HCT116 (cell line): ENCODE data around the gene OSBPL10. TPM values are rescaled to one million over a fixed set of nuclear protein-coding genes. Genes with fewer than 3 reads are reported as not detected.

Experiments
- ATAC-seq: fragments of 200-7000 bp; cut with Tn5 transposase; 2 replicates; pipeline ENCODE4 v1.9.1; 2020; ENCODE audit warnings: mild to moderate bottlenecking, moderate library complexity
- BruUV-seq: library from RNA; stranded (reverse); fragments of 400-500 nt; replicated peaks from 2 replicates; lab custom pipeline; 2021; lab: Mats Ljungman, UMichigan
- CTCF ChIA-PET: fragments of 300-600 bp; sonication (Branson Sonifier 250); formaldehyde crosslinking; loops from one replicate; lab custom pipeline; 2021; ENCODE audit warnings: antibody characterized with exemption; lab: Charles Lee
- POLR2A ChIA-PET: fragments of 300-600, 350-600 bp; sonication (Branson Sonifier 250); formaldehyde crosslinking; loops from one replicate; lab custom pipeline; 2021; ENCODE audit warnings: antibody characterized with exemption; lab: Charles Lee
- RAD21 ChIA-PET, 2 experiments: fragments of 300-600 bp; sonication (Branson Sonifier 250); formaldehyde crosslinking; loops; one replicate each; lab custom pipeline; 2023; ENCODE audit warnings: low total read pairs in 2 of 2; ENCODE audit not compliant: uncharacterized antibody in 2 of 2, unreplicated experiment in 2 of 2, low non-redundant PET in 1 of 2; lab: Charles Lee
- DNase-seq: peaks from one replicate; pipeline ENCODE4 v3.0.0-alpha.2; 2010; ENCODE audit warnings: low read depth, low spot score
- H2AFZ ChIP-seq: fragments of 200-600 bp; shearing (Covaris generic), sonication (generic); 2 replicates; pipeline ENCODE4 v1.6.1; 2017; ENCODE audit warnings: low read depth, mixed run types, mixed read lengths, antibody characterized with exemption, low read length; ENCODE audit not compliant: poor library complexity, severe bottlenecking
- H3K27ac ChIP-seq: 2 replicates; pipeline ENCODE4 v1.5.1; 2012; ENCODE audit warnings: low read depth, low read length
- H3K27me3 ChIP-seq: fragments of 200-600 bp; sonication (generic); 2 replicates; pipeline ENCODE4 v1.6.1; 2016; ENCODE audit warnings: mixed run types, low read length, mixed read lengths; ENCODE audit not compliant: insufficient read depth
- H3K36me3 ChIP-seq, 2 experiments: fragments of 200-500 bp in 1 of 2; fragments of 200-600 bp in 1 of 2; sonication (Bioruptor generic) in 1 of 2; sonication (generic) in 1 of 2; 2 replicates each; pipeline versions ENCODE4 v1.5.1 to v1.6.1; 2014 to 2016; ENCODE audit warnings: low read length in 2 of 2, inconsistent platforms in 1 of 2, mixed read lengths in 1 of 2, mixed run types in 1 of 2; ENCODE audit not compliant: insufficient read depth in 2 of 2, control insufficient read depth in 1 of 2
- H3K4me1 ChIP-seq, 2 experiments: fragments of 200-600 bp in 1 of 2; sonication (generic) in 1 of 2; 2 replicates each; pipeline versions ENCODE4 v1.5.1 to v1.6.1; 2012 to 2017; ENCODE audit warnings: low read length in 2 of 2, inconsistent platforms in 1 of 2, mild to moderate bottlenecking in 1 of 2, mixed read lengths in 1 of 2, mixed run types in 1 of 2, moderate library complexity in 1 of 2; ENCODE audit not compliant: insufficient read depth in 2 of 2, control insufficient read depth in 1 of 2
- H3K4me2 ChIP-seq: fragments of 200-600 bp; sonication (generic); 2 replicates; pipeline ENCODE4 v1.6.1; 2017; ENCODE audit warnings: mixed run types, low read length, mixed read lengths
- H3K4me3 ChIP-seq, 2 experiments: fragments of 200-600 bp in 1 of 2; sonication (generic) in 1 of 2; replicated peaks in 1 of 2; 2 replicates each; pipeline ENCODE4 v1.5.1; 2011 to 2016; ENCODE audit warnings: low read length in 2 of 2, control low read depth in 1 of 2, low read depth in 1 of 2, mild to moderate bottlenecking in 1 of 2, mixed read lengths in 1 of 2, mixed run types in 1 of 2
- H3K79me2 ChIP-seq: fragments of 200-600 bp; sonication (generic); 2 replicates; pipeline ENCODE4 v1.6.1; 2017; ENCODE audit warnings: mild to moderate bottlenecking, mixed run types, low read length, moderate library complexity, mixed read lengths; ENCODE audit not compliant: insufficient read depth
- H3K9ac ChIP-seq: fragments of 200-600 bp; sonication (generic); 2 replicates; pipeline ENCODE4 v1.6.1; 2016; ENCODE audit warnings: low read length, mixed read lengths
- H3K9me2 ChIP-seq: fragments of 200-600 bp; sonication (generic), shearing (Covaris generic); 2 replicates; pipeline ENCODE4 v1.6.1; 2017; ENCODE audit warnings: mixed run types, mild to moderate bottlenecking, moderate library complexity; ENCODE audit not compliant: insufficient read depth
- H3K9me3 ChIP-seq, 2 experiments: fragments of 200-500 bp in 1 of 2; fragments of 200-600 bp in 1 of 2; sonication (Bioruptor generic) in 1 of 2; sonication (generic) in 1 of 2; 2 replicates each; pipeline ENCODE4 v1.6.1; 2014 to 2017; ENCODE audit warnings: low read length in 2 of 2, mixed read lengths in 2 of 2, inconsistent platforms in 1 of 2, low read depth in 1 of 2, mild to moderate bottlenecking in 1 of 2, mixed run types in 1 of 2, moderate library complexity in 1 of 2; ENCODE audit not compliant: control insufficient read depth in 1 of 2, insufficient read depth in 1 of 2
- H4K20me1 ChIP-seq: fragments of 200-600 bp; sonication (generic), shearing (Covaris generic); 2 replicates; pipeline ENCODE4 v1.6.1; 2017; ENCODE audit warnings: mixed run types, mild to moderate bottlenecking, moderate library complexity; ENCODE audit not compliant: insufficient read depth
- ATF3 ChIP-seq: IDR thresholded peaks from 2 replicates; pipeline ENCODE4 v1.6.1; 2012
- CBX3 ChIP-seq: IDR thresholded peaks from 2 replicates; pipeline ENCODE4 v1.6.1; 2012; ENCODE audit warnings: low read depth
- CTCF ChIP-seq, 3 experiments: fragments of 200-600 bp in 1 of 3; sonication (generic) in 1 of 3; IDR thresholded peaks in 2 of 3; conservative IDR thresholded peaks in 1 of 3; 2 replicates each; pipeline ENCODE4 v1.5.1; 2012 to 2017; ENCODE audit warnings: low read depth in 2 of 3, low read length in 2 of 3, antibody characterized with exemption in 1 of 3, borderline replicate concordance in 1 of 3, control low read depth in 1 of 3, mild to moderate bottlenecking in 1 of 3, mixed read lengths in 1 of 3, mixed run types in 1 of 3, moderate library complexity in 1 of 3; ENCODE audit not compliant: insufficient read depth in 1 of 3
- EGR1 ChIP-seq: IDR thresholded peaks from 2 replicates; pipeline ENCODE4 v1.6.1; 2012; ENCODE audit warnings: low read depth
- ELF1 ChIP-seq: IDR thresholded peaks from 2 replicates; pipeline ENCODE4 v1.6.1; 2012; ENCODE audit warnings: low read depth, borderline replicate concordance
- EZH2 ChIP-seq: fragments of 200-600 bp; sonication (generic); IDR thresholded peaks from 2 replicates; pipeline ENCODE4 v1.6.1; 2017; ENCODE audit warnings: antibody characterized with exemption, mixed run types
- EZH2phosphoT487 ChIP-seq: fragments of 200-600 bp; IDR thresholded peaks from 2 replicates; pipeline ENCODE4 v1.6.1; 2018; ENCODE audit warnings: antibody characterized with exemption, borderline replicate concordance
- MAX ChIP-seq: IDR thresholded peaks from 2 replicates; pipeline ENCODE4 v1.6.1; 2012
- POLR2A ChIP-seq: IDR thresholded peaks from 2 replicates; pipeline ENCODE4 v1.7.0; 2011; ENCODE audit warnings: borderline replicate concordance; ENCODE audit not compliant: insufficient read depth, insufficient read length; ENCODE audit errors: extremely low read depth
- POLR2AphosphoS5 ChIP-seq: IDR thresholded peaks from 2 replicates; pipeline ENCODE4 v1.6.1; 2011; ENCODE audit warnings: mild to moderate bottlenecking, low read depth, low read length, moderate library complexity
- RAD21 ChIP-seq: IDR thresholded peaks from 2 replicates; pipeline ENCODE4 v1.6.1; 2012; ENCODE audit warnings: low read depth, mild to moderate bottlenecking
- REST ChIP-seq: IDR thresholded peaks from 2 replicates; pipeline ENCODE4 v1.6.1; 2012; ENCODE audit warnings: low read depth
- SIN3A ChIP-seq: IDR thresholded peaks from 2 replicates; pipeline ENCODE4 v1.6.1; 2012; ENCODE audit warnings: low read depth
- SP1 ChIP-seq: IDR thresholded peaks from 2 replicates; pipeline ENCODE4 v1.6.1; 2012; ENCODE audit warnings: low read depth
- TCF7L2 ChIP-seq: IDR thresholded peaks from 2 replicates; pipeline ENCODE4 v1.7.0; 2011; ENCODE audit warnings: borderline replicate concordance, inconsistent platforms; ENCODE audit not compliant: insufficient read depth, insufficient read length; ENCODE audit errors: extremely low read depth
- YY1 ChIP-seq: IDR thresholded peaks from 2 replicates; pipeline ENCODE4 v1.6.1; 2011; ENCODE audit warnings: low read length, low read depth, moderate library complexity, mild to moderate bottlenecking; ENCODE audit not compliant: insufficient replicate concordance; ENCODE audit errors: extremely low read depth
- ZFX ChIP-seq: fragments of 450-650 bp; IDR thresholded peaks from 2 replicates; pipeline ENCODE4 v1.6.1; 2017
- ZNF274 ChIP-seq: fragments of 200-500 bp; sonication (Bioruptor generic); IDR thresholded peaks from 2 replicates; pipeline ENCODE4 v1.6.1; 2014; ENCODE audit warnings: mild to moderate bottlenecking, low read depth, low read length, inconsistent platforms
- intact Hi-C: fragments of 100-400 bp; cut with micrococcal nuclease; formaldehyde crosslinking; loops from 2 replicates; pipeline ENCODE4 v1.10.0; 2022
- total RNA-seq: library from RNA; stranded (reverse); gene quantifications from one replicate; pipeline ENCODE4 v1.2.1, GENCODE V29; 2021; ENCODE audit not compliant: unreplicated experiment

The OSBPL10 gene
- total RNA-seq, 1 experiment from 2014 or later = 25.8 TPM

- Histone ChIP-seq H3K9me2 (no peaks in the 10 kb centered on the region), H3K9me3 (no peaks in the 10 kb centered on the region), H3K36me3 (no peaks in the 10 kb centered on the region), H3K4me3 (no peak overlapping the region), H3K27me3 (no peaks in the 10 kb centered on the region), H3K4me1 (no peaks in the 10 kb centered on the region), H4K20me1 (no peaks in the 10 kb centered on the region), H3K9ac (no peak overlapping the region), H3K27ac (no peak overlapping the region), H3K79me2 (no peaks in the 10 kb centered on the region), H2AFZ (no peak overlapping the region), H3K4me2 (no peak overlapping the region)
- ChIA-PET POLR2A (no interaction called here), CTCF (no interaction called here), RAD21 (no interaction called here)
- ATAC-seq (no peak), DNase-seq (no peak)
- intact Hi-C loops = no loop called here
- TF ChIP-seq SP1 (no peak), ZFX (no peak), EZH2 (no peak), SIN3A (no peak), YY1 (no peak), ELF1 (no peak), CTCF (IDR thresholded peaks at IDR 0.05 in 2 of 3, conservative IDR thresholded peaks at IDR 0.05 in 1 of 3; ENCODE audit: borderline replicate concordance in 1 of 3, insufficient read depth in 1 of 3, low read depth in 2 of 3, low read length in 2 of 3) (no peak), TCF7L2 (no peak), CBX3 (no peak), EGR1 (no peak), REST (no peak), ATF3 (no peak), MAX (no peak), POLR2AphosphoS5 (no peak), POLR2A (no peak), ZNF274 (no peak), RAD21 (no peak), EZH2phosphoT487 (no peak)
- BruUV-seq = no TSS peak
Observed at GRCh38 chr3:31688984-31689383, 292.1 kb downstream of the OSBPL10 start.
